ENCODE data around the gene ARHGEF2. TPM values are rescaled to one million over a fixed set of nuclear protein-coding genes. Genes with fewer than 3 reads are reported as not detected.

The ARHGEF2 gene
- polyA plus RNA-seq, 3 donors = 15.4 to 271 (median 18.6) TPM

DNA sequence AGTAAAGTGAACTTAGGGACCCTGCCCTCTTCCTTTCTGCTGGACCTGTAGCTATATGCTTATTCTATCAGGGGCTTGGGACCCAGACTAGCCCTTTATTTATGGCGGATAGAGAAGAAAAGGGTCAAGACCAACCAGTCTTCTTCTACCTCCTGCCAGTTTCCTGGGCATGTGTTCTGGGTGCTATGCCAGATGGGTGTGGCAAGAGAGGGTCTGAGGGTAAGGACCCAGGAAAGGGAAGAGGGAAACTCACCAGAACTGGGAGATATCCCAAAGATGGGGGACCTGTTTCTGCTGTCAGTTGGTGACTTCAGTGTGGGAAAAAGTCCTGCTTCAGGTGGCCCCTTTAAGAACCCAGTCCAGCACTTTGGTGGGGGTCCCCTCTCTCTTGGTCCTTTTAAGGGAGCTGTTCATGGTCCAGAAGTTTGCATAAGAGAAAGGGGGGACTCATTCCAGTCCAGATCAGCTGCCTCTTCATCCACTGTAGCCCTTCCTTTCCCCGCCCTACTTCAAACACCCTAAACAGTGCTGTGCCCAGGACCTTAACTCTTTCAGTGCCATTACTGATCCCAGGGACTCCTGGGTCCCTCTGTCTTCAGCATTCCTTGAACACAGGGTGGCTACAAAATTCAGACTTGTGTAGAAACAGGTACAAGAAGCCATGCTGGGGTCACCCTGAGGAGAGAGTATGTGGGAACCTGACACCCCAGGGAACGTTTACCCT lies 24.0 kb upstream of the ARHGEF2 start:
- TF ChIP-seq CTCF (IDR thresholded peaks at IDR 0.05) = no peak
- no peaks in the 10 kb centered on the region for H3K27me3 ChIP-seq (ENCODE audit: control insufficient read depth in 2 of 2, insufficient read depth in 2 of 2, low read length in 2 of 2)
- H3K4me3 ChIP-seq (replicated peaks in 1 of 3; ENCODE audit: low read depth in 2 of 3, low read length in 3 of 3) = no peak overlapping the region
- H3K9me3 ChIP-seq (replicated peaks in 1 of 2; ENCODE audit: control insufficient read depth in 1 of 2, insufficient read depth in 1 of 2, low read length in 2 of 2) = no peaks in the 10 kb centered on the region
- intact Hi-C loops (cut with micrococcal nuclease) = loop anchor here in 1 of 2 donors (10.0 kb wide), 1 partner anchor 62 kb away; the partner anchor contains the start of gene RAB25
- H3K27ac ChIP-seq (ENCODE audit: low read depth in 1 of 2, low read length in 2 of 2) = no peak overlapping the region
- Mint-ChIP-seq H3K27me3 (ENCODE audit: low read depth in 3 of 3) (peaks cover 0 to 3% (median 0%) of the 10 kb centered on the region in 3 donors), H3K9me3 (no peaks in the 10 kb centered on the region), H3K4me1 (peaks cover 6% of the 10 kb centered on the region), H3K4me3 (no peak overlapping the region), H3K27ac (peak overlapping the region in 1 of 7 donors; percentile 42), H3K36me3 (peaks cover 8 to 11% of the 10 kb centered on the region in 2 donors)
- H3K9ac ChIP-seq (ENCODE audit: insufficient read depth, low read length, poor library complexity, severe bottlenecking) = no peak overlapping the region
- H3K36me3 ChIP-seq (replicated peaks in 1 of 2; ENCODE audit: control insufficient read depth in 1 of 2, insufficient read depth in 2 of 2, low read length in 2 of 2) = peaks cover 6 to 8% of the 10 kb centered on the region in 2 donors
- no CpG with 5 or more reads among the region's 3 CpGs for WGBS (ENCODE audit: insufficient coverage)
- DNase-seq = no peak
- no peaks in the 10 kb centered on the region for H3K79me2 ChIP-seq (ENCODE audit: insufficient read depth, low read length)
- no peak overlapping the region for H2AFZ ChIP-seq (ENCODE audit: insufficient read depth, low read depth, low read length, poor library complexity, severe bottlenecking)
- peaks cover 5 to 8% of the 10 kb centered on the region in 2 donors for H3K4me1 ChIP-seq (ENCODE audit: control insufficient read depth in 1 of 2, insufficient read depth in 2 of 2, low read length in 2 of 2)
- H3K4me2 ChIP-seq (replicated peaks; ENCODE audit: extremely low read depth, low read length, poor library complexity, severe bottlenecking) = no peak overlapping the region
- H4K20me1 ChIP-seq (ENCODE audit: insufficient read depth, low read length) = no peaks in the 10 kb centered on the region

DNA sequence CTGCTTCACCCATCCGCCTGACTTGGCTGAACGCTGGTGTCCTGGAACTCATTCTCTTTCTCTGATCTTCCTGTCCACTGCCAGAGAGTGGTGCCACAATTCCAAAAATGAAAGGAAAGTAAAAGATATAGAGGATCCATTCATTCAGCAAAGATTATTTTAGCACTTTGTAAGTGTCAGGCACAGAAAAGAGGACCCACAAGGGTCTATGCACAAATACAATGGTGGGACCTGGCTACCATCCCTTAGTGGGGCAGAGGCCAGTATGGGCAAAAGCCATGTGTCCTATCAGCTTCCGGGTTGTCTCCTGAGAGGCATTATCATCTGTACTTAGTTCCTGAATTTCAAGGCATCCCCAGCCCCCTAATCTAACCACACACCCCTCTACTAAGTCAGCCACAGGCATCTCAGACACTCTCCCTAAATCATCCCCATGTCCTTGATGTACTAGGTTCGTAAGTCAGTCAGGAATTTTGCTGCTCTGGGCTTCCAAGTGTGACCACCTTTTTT lies 23.4 kb upstream of the ARHGEF2 start:
- Mint-ChIP-seq H3K36me3 (peaks cover 2 to 4% of the 10 kb centered on the region in 2 donors), H3K9me3 (no peaks in the 10 kb centered on the region), H3K4me1 (peaks cover 6% of the 10 kb centered on the region), H3K27me3 (ENCODE audit: low read depth in 3 of 3) (peaks cover 0 to 3% (median 2%) of the 10 kb centered on the region in 3 donors), H3K4me3 (no peak overlapping the region), H3K27ac (peak overlapping the region in 2 of 7 donors; percentile 4 to 42)
- Histone ChIP-seq H4K20me1 (ENCODE audit: insufficient read depth, low read length) (no peaks in the 10 kb centered on the region), H3K4me2 (replicated peaks; ENCODE audit: extremely low read depth, low read length, poor library complexity, severe bottlenecking) (no peak overlapping the region), H2AFZ (ENCODE audit: insufficient read depth, low read depth, low read length, poor library complexity, severe bottlenecking) (peak overlapping the region; percentile 48), H3K79me2 (ENCODE audit: insufficient read depth, low read length) (no peaks in the 10 kb centered on the region), H3K4me1 (ENCODE audit: control insufficient read depth in 1 of 2, insufficient read depth in 2 of 2, low read length in 2 of 2) (peaks cover 5 to 8% of the 10 kb centered on the region in 2 donors), H3K27ac (ENCODE audit: low read depth in 1 of 2, low read length in 2 of 2) (no peak overlapping the region), H3K4me3 (replicated peaks in 1 of 3; ENCODE audit: low read depth in 2 of 3, low read length in 3 of 3) (no peak overlapping the region), H3K36me3 (replicated peaks in 1 of 2; ENCODE audit: control insufficient read depth in 1 of 2, insufficient read depth in 2 of 2, low read length in 2 of 2) (peaks cover 2% of the 10 kb centered on the region in 2 donors), H3K9ac (ENCODE audit: insufficient read depth, low read length, poor library complexity, severe bottlenecking) (no peak overlapping the region), H3K27me3 (ENCODE audit: control insufficient read depth in 2 of 2, insufficient read depth in 2 of 2, low read length in 2 of 2) (no peaks in the 10 kb centered on the region), H3K9me3 (replicated peaks in 1 of 2; ENCODE audit: control insufficient read depth in 1 of 2, insufficient read depth in 1 of 2, low read length in 2 of 2) (no peaks in the 10 kb centered on the region)
- 86% methylated on average over 2 of the region's 4 CpGs for WGBS (ENCODE audit: insufficient coverage)
- no peak for TF ChIP-seq CTCF (IDR thresholded peaks at IDR 0.05)
- intact Hi-C loops (cut with micrococcal nuclease) = loop anchor here in 1 of 2 donors (10.0 kb wide), 1 partner anchor 63 kb away; the partner anchor contains the start of gene RAB25
- DNase-seq = no peak
